K562 (cell line): ENCODE measurements around the gene CS. TPM values are rescaled to one million over a fixed set of nuclear protein-coding genes. Genes with fewer than 3 reads are reported as not detected.
A peak's percentile ranks its signal among the peaks of the same experiment; 100 is the strongest.
"Not testable (repeated sequence)": the region's sequence is repeated elsewhere in the genome, so short reads cannot be mapped to it uniquely, and the experiment has no call there.

Source experiments
- ATAC-seq: fragments of 200-7000 bp; cut with Tn5 transposase; 3 replicates; pipeline ENCODE4 v1.9.1; 2020; ENCODE audit warnings: moderate library complexity
- BruUV-seq: library from RNA; stranded (reverse); fragments of 400-500 nt; replicated peaks from 2 replicates; lab custom pipeline; 2021; lab: Mats Ljungman, UMichigan
- CTCF ChIA-PET: fragments of 300-600 bp; formaldehyde crosslinking; extraction: SDS; loops from one replicate; lab custom pipeline; 2021; ENCODE audit warnings: low intra/inter-chr PET ratio; lab: Yijun Ruan, JAX
- POLR2A ChIA-PET: fragments of 300-600, 350-650 bp; sonication (Branson Sonifier 250); formaldehyde crosslinking; extraction: SDS; loops from one replicate; lab custom pipeline; 2021; ENCODE audit warnings: antibody characterized with exemption, inconsistent platforms; lab: Yijun Ruan, JAX
- DNase-seq, 4 experiments: peaks; one replicate each; pipeline versions ENCODE4 v3.0.0 to v3.0.0-alpha.2; 2011 to 2018; ENCODE audit warnings: low spot score in 3 of 4, mixed read lengths in 3 of 4; ENCODE audit errors: extremely low read depth in 1 of 4
- FAIRE-seq: peaks from 2 replicates; lab custom pipeline; 2011; peaks lifted over from hg19 to GRCh38; lab: Jason Lieb, UNC
- H2AFZ ChIP-seq: 2 replicates; pipeline ENCODE4 v1.6.0; 2011; ENCODE audit warnings: low read depth, low read length, control low read depth, inconsistent platforms
- H3K27ac ChIP-seq: fragments of 200-600 bp; 3 replicates; pipeline ENCODE4 v1.8.0; 2011; ENCODE audit warnings: low read depth, mild to moderate bottlenecking, control low read depth, inconsistent platforms, low read length, moderate library complexity, mixed read lengths; ENCODE audit errors: extremely low read depth
- H3K27me3 ChIP-seq, 2 experiments: fragments of 300-600 bp in 1 of 2; 2 replicates in 1 of 2; 3 replicates in 1 of 2; pipeline versions ENCODE4 v1.6.0 to v1.8.0; 2011; ENCODE audit warnings: inconsistent platforms in 2 of 2, low read length in 2 of 2, mild to moderate bottlenecking in 1 of 2, mixed read lengths in 1 of 2, moderate library complexity in 1 of 2; ENCODE audit not compliant: control insufficient read depth in 2 of 2, insufficient read depth in 2 of 2
- H3K36me3 ChIP-seq: fragments of 300-600 bp; 3 replicates; pipeline ENCODE4 v1.8.0; 2011; ENCODE audit warnings: mild to moderate bottlenecking, low read length, inconsistent platforms; ENCODE audit not compliant: control insufficient read depth, insufficient read depth
- H3K4me1 ChIP-seq, 2 experiments: fragments of 200-600 bp in 1 of 2; replicated peaks in 1 of 2; 2 replicates in 1 of 2; 3 replicates in 1 of 2; pipeline versions ENCODE4 v1.5.1 to v1.8.0; 2011; ENCODE audit warnings: inconsistent platforms in 2 of 2, low read length in 2 of 2, mild to moderate bottlenecking in 1 of 2, mixed read lengths in 1 of 2, moderate library complexity in 1 of 2; ENCODE audit not compliant: control insufficient read depth in 2 of 2, insufficient read depth in 2 of 2
- H3K4me2 ChIP-seq: 2 replicates; pipeline ENCODE4 v1.6.1; 2011; ENCODE audit warnings: low read length, control low read depth, inconsistent platforms, mixed read lengths; ENCODE audit not compliant: insufficient read depth
- H3K4me3 ChIP-seq: fragments of 200-600 bp; sonication (generic), shearing (Covaris generic); 2 replicates; pipeline ENCODE4 v1.5.1; 2016; ENCODE audit warnings: control low read depth, inconsistent platforms
- H3K79me2 ChIP-seq: fragments of 200-600 bp; 3 replicates; pipeline ENCODE4 v1.8.0; 2011; ENCODE audit warnings: low read length, inconsistent platforms; ENCODE audit not compliant: control insufficient read depth, insufficient read depth
- H3K9ac ChIP-seq, 2 experiments: 2 replicates each; pipeline versions ENCODE4 v1.6.0 to v1.6.1; 2011; ENCODE audit warnings: low read depth in 2 of 2, low read length in 2 of 2, control low read depth in 1 of 2, inconsistent platforms in 1 of 2, mild to moderate bottlenecking in 1 of 2, mixed read lengths in 1 of 2; ENCODE audit not compliant: insufficient read depth in 1 of 2
- H3K9me1 ChIP-seq: one replicate; pipeline ENCODE4 v1.6.0; 2011; ENCODE audit warnings: inconsistent platforms, mild to moderate bottlenecking, low read length, moderate library complexity; ENCODE audit not compliant: control insufficient read depth, insufficient read depth
- H3K9me3 ChIP-seq: replicated peaks from 2 replicates; pipeline ENCODE4 v1.5.1; 2011; ENCODE audit warnings: low read depth, low read length, inconsistent platforms; ENCODE audit not compliant: control insufficient read depth, insufficient read depth
- H4K20me1 ChIP-seq: replicated peaks from 2 replicates; pipeline ENCODE4 v1.6.1; 2011; ENCODE audit warnings: low read length, inconsistent platforms, mixed read lengths; ENCODE audit not compliant: control insufficient read depth, insufficient read depth
- BRD9 ChIP-seq: fragments of 450-650 bp; IDR thresholded peaks from 2 replicates; pipeline ENCODE4 v1.6.1; 2018; ENCODE audit warnings: low read depth; ENCODE audit not compliant: partially characterized antibody
- CEBPB ChIP-seq: fragments of 450-650 bp; IDR thresholded peaks from 2 replicates; pipeline ENCODE4 v1.6.1; 2016; ENCODE audit warnings: missing genetic modification characterization, missing compliant biosample characterization
- CEBPG ChIP-seq, 3 experiments: fragments of 200-800 bp in 1 of 3; sonication (Bioruptor generic) in 1 of 3; sonication (generic) in 1 of 3; formaldehyde crosslinking in 1 of 3; IDR thresholded peaks in 2 of 3; conservative IDR thresholded peaks in 1 of 3; 2 replicates each; pipeline versions ENCODE4 v1.6.1 to v1.8.0; 2016 to 2022; ENCODE audit warnings: missing compliant biosample characterization in 2 of 3, missing genetic modification characterization in 2 of 3, mild to moderate bottlenecking in 1 of 3, missing genetic modification reagents in 1 of 3
- WGBS: fragments of 100-300 bp; shearing (Covaris generic); methylation state at CpG from one replicate; pipeline ENCODE4 v1.1.6; 2016; ENCODE audit warnings: low coverage, mixed read lengths; ENCODE audit not compliant: insufficient coverage; ENCODE audit errors: missing lambda C conversion rate; 5-methylcytosine and 5-hydroxymethylcytosine counted together
- in situ Hi-C: fragments of 300-500 bp; cut with MboI; formaldehyde crosslinking; loops from 4 replicates; pipeline ENCODE4 v1.15.0; 2018; ENCODE audit warnings: inconsistent platforms, mixed read lengths
- intact Hi-C: fragments of 100-400 bp; cut with micrococcal nuclease; formaldehyde crosslinking; loops from 2 replicates; pipeline ENCODE4 v1.14.2; 2022
- polyA plus RNA-seq, 8 experiments: library from polyadenylated mRNA; depleted of rRNA in 4 of 8; stranded (reverse) in 5 of 8; unstranded in 3 of 8; fragments of >200 nt; fragmentation: Nextera tagmentation in 2 of 8; fragmentation: Illumina TruSeq in 1 of 8; extraction: Ambion mirVana in 2 of 8; extraction: Trizol in 1 of 8; gene quantifications; 2 replicates each; pipeline versions ENCODE4 v1.2.1 to v1.2.3, GENCODE V29; 2011 to 2014; ENCODE audit warnings: inconsistent platforms in 1 of 8, missing spikeins in 1 of 8
- total RNA-seq, 7 experiments: library from RNA; depleted of rRNA in 6 of 7; stranded (reverse); fragments of >200 nt in 6 of 7; fragmentation: Illumina TruSeq in 2 of 7; extraction: Trizol in 2 of 7; gene quantifications; 2 replicates each; pipeline versions ENCODE4 v1.2.1 to v1.2.3, GENCODE V29; 2011 to 2021; ENCODE audit warnings: low replicate concordance in 1 of 7

Gene CS
- total and polyA plus RNA-seq, 9 of the 15 experiments (the other 6 are each of a cell fraction or from before 2014, with no cell fraction given): 99.9 to 390 (median 149) TPM

DNA sequence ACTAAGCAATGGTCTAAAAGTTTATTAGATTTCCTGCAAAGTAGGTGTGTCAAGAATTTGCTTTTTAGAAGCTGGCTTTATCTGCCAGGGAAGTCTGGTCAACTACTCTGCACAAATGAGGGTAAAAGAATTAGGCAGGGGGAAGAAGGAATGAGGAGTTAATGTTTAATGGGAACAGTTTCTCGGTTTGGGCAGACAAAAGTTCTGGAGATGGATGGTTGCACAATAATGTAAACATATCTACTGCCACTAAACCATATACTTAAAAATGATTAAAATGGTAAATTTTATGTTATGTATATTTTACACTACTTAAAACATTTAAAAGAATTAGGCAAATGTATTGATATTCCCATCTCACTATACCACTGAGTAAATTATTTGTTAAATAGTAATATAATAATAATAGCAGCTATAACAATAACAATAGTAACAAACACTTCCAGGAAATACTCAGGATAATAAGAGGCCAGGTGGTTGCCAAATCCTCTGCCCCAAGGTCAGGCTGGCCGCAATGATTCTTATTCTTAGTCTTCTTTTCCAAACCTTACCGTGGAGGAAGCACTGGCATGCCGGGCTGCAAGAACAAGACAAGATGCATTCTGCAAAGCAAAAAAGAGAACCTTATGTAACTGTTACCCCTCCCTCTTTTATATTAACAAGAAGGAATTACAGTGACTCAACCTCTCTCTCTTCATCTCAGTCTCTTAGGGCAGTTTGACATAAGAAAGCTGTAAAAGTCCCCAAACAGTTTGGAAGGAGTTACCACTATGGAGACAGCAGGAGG is 13.9 kb downstream of the CS start:
- no peak overlapping the region for H3K27ac ChIP-seq
- H3K36me3 ChIP-seq: peaks cover 91% of the 10 kb centered on the region
- no peak for DNase-seq
- no TSS peak for BruUV-seq
- ChIA-PET CTCF (interaction anchor here (0.7 to 1.4 kb wide), 3 partner anchors 96 to 548 kb away, joined by 3 to 10 read pairs (median 3); no protein-coding TSS in a partner anchor), POLR2A (interaction anchor here (1.6 to 3.0 kb wide), 2 partner anchors 8 to 17 kb away, joined by 10 to 13 read pairs; no protein-coding TSS in a partner anchor)
- in situ Hi-C loops: no loop called here
- no peak for ATAC-seq
- intact Hi-C loops: loop anchor here (2.0 kb wide), 1 partner anchor 15 kb away; the partner anchor contains the start of gene CS
- no peak overlapping the region for H3K4me3 ChIP-seq
- no peaks in the 10 kb centered on the region for H3K4me1 ChIP-seq
- H3K4me2 ChIP-seq: no peak overlapping the region
- H3K9me1 ChIP-seq: no peaks in the 10 kb centered on the region
- H3K9me3 ChIP-seq: no peaks in the 10 kb centered on the region
- WGBS: 89% methylated on average over 4 of the region's 4 CpGs
- no peak overlapping the region for H3K9ac ChIP-seq
- FAIRE-seq: no peak
- H3K27me3 ChIP-seq: no peaks in the 10 kb centered on the region
- H2AFZ ChIP-seq: no peak overlapping the region
- peaks cover 4% of the 10 kb centered on the region; the same call in 1 of the 2 replicates for H4K20me1 ChIP-seq
- H3K79me2 ChIP-seq: peaks cover 46% of the 10 kb centered on the region
- TF ChIP-seq CEBPG (CRISPR knock-in tag; IDR thresholded peaks at IDR 0.05): no peak
- peak; percentile 28 to 42; a peak in 1 of 4 replicates for TF ChIP-seq CEBPG (tag; conservative IDR thresholded peaks at IDR 0.05 in 1 of 2, IDR thresholded peaks at IDR 0.05 in 1 of 2)
- no peak for TF ChIP-seq BRD9
- peak; percentile 41; the same call in 1 of the 2 replicates for TF ChIP-seq CEBPB

DNA sequence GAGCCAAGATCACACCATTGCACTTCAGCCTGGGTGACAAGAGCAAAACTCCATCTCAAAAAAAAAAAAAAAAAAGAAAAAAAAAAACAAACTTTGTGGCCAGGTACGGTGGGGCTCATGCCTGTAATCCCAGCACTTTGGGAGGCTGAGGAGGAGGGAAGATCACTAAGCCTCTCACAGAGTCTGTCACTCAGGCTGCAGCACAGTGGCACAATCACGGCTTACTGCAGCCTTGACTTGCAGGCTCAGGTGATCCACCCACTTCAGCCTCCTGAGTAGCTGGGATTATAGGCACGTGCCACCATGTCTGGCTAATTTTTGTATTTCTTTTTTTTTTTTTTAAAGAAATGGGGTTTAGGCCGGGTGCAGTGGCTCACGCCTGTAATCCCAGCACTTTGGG is 15.9 kb downstream of the CS start:
- H3K79me2 ChIP-seq: peaks cover 28% of the 10 kb centered on the region
- H4K20me1 ChIP-seq, H2AFZ ChIP-seq, H3K27ac ChIP-seq, DNase-seq, H3K4me3 ChIP-seq, H3K4me2 ChIP-seq, H3K9ac ChIP-seq, in situ Hi-C loops, ATAC-seq, BruUV-seq, intact Hi-C loops, H3K9me1 ChIP-seq, H3K9me3 ChIP-seq, FAIRE-seq, H3K4me1 ChIP-seq, H3K27me3 ChIP-seq: not testable (repeated sequence)
- WGBS: 93% methylated on average over 3 of the region's 5 CpGs
- ChIA-PET POLR2A (interaction anchor here (1.1 to 1.6 kb wide), 2 partner anchors 10 to 25 kb away, joined by 5 to 10 read pairs; no protein-coding TSS in a partner anchor), CTCF (interaction anchor here (0.6 kb wide), 1 partner anchor 180 kb away, joined by 6 read pairs; no protein-coding TSS in a partner anchor)
- peaks cover 90% of the 10 kb centered on the region for H3K36me3 ChIP-seq
